AG04449 (cell line): ENCODE data around the gene RHBDF2.

Source experiments
- CTCF ChIA-PET: fragments of 350-600 bp; formaldehyde crosslinking; extraction: SDS; loops from one replicate; lab custom pipeline; 2021; ENCODE audit warnings: antibody characterized with exemption; lab: Yijun Ruan, JAX
- POLR2A ChIA-PET: fragments of 400-600, 350-600 bp; formaldehyde crosslinking; extraction: SDS; loops from one replicate; lab custom pipeline; 2020; ENCODE audit warnings: antibody characterized with exemption, inconsistent platforms; lab: Yijun Ruan, JAX
- DNase-seq: peaks from one replicate; pipeline ENCODE4 v3.0.0-alpha.2; 2010; ENCODE audit warnings: low read depth, low spot score
- H3K4me3 ChIP-seq: 2 replicates; pipeline ENCODE4 v1.5.1; 2011; ENCODE audit warnings: low read depth, mild to moderate bottlenecking, control low read depth, low read length
- TF ChIP-seq, protein P1 (sequence below): IDR thresholded peaks from one replicate; pipeline ENCODE4 v1.5.1; 2011; ENCODE audit warnings: mild to moderate bottlenecking, moderate library complexity, low read length, control low read depth, inconsistent platforms; ENCODE audit not compliant: insufficient read depth; ENCODE audit errors: missing control alignments

The RHBDF2 gene

DNA sequence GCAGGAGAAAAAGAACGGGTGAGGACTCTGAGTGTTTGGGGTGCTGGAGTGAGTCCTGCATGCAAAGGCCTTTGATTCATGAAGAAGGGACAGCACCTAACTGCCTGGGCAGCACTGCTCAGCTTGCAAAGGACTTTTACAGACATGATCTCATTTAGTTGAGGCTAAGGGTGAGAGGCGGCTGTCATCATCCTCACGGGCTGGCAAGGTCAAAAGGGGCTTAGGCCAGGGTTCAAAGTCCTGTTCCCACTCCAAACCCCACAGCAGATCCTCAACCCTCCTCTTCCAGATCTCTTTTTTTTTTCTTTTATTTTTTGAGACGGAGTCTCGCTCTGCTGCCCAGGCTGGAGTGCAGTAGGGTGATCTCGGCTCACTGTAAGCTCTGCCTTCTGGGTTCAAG is 4.8 kb downstream of the RHBDF2 start:
- POLR2A ChIA-PET, result no interaction called here
- no peak overlapping the region for H3K4me3 ChIP-seq
- DNase-seq, result no peak
- TF ChIP-seq, protein P1, sequence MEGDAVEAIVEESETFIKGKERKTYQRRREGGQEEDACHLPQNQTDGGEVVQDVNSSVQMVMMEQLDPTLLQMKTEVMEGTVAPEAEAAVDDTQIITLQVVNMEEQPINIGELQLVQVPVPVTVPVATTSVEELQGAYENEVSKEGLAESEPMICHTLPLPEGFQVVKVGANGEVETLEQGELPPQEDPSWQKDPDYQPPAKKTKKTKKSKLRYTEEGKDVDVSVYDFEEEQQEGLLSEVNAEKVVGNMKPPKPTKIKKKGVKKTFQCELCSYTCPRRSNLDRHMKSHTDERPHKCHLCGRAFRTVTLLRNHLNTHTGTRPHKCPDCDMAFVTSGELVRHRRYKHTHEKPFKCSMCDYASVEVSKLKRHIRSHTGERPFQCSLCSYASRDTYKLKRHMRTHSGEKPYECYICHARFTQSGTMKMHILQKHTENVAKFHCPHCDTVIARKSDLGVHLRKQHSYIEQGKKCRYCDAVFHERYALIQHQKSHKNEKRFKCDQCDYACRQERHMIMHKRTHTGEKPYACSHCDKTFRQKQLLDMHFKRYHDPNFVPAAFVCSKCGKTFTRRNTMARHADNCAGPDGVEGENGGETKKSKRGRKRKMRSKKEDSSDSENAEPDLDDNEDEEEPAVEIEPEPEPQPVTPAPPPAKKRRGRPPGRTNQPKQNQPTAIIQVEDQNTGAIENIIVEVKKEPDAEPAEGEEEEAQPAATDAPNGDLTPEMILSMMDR, result no peak
- CTCF ChIA-PET, result interaction anchor here (0.8 to 34.2 kb wide), 3 partner anchors 11 to 32 kb away, joined by 3 to 1209 read pairs (median 13); partner anchors contain the start of genes AANAT and UBE2O

DNA sequence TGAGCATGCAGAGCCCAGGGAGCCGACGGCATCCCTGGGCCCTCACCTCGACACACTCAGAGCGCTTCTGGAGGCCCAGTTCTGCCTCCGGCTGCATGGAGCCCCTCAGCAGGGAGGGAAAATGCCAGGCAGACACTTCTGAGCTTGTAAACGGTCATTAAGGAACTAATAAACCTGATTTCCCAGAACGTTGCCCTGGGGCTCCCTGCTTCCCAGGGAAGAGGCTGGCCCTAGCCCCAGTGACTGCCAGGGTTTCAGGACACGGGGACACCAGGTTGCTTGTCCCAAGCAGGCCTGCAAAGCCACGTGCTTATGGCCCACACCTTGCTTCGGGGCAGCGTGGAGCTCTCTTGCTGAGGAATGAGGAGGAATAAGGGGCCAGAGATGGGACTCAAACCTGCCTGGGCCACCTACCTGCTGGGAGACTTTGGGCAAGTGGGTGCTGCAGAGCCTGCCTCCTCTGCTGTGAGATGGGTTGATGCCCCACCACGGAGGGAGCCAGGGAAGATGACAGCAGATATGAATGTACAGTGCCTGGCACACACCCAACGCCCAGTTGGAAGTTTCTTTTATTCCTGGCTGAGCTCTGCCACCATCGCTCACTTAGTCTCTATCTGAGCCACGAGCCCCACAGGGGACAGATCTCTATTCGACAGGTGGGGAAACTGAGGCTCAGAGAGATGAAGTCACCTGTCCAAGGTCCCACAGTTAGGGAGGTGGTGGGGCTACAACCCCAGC is 5.4 kb downstream of the RHBDF2 start:
- POLR2A ChIA-PET, result no interaction called here
- no peak overlapping the region for H3K4me3 ChIP-seq
- CTCF ChIA-PET, result interaction anchor here (0.8 to 34.2 kb wide), 4 partner anchors 11 to 31 kb away, joined by 3 to 1209 read pairs (median 3); partner anchors contain the start of genes AANAT and UBE2O
- TF ChIP-seq, protein P1, result no peak
- no peak for DNase-seq

DNA sequence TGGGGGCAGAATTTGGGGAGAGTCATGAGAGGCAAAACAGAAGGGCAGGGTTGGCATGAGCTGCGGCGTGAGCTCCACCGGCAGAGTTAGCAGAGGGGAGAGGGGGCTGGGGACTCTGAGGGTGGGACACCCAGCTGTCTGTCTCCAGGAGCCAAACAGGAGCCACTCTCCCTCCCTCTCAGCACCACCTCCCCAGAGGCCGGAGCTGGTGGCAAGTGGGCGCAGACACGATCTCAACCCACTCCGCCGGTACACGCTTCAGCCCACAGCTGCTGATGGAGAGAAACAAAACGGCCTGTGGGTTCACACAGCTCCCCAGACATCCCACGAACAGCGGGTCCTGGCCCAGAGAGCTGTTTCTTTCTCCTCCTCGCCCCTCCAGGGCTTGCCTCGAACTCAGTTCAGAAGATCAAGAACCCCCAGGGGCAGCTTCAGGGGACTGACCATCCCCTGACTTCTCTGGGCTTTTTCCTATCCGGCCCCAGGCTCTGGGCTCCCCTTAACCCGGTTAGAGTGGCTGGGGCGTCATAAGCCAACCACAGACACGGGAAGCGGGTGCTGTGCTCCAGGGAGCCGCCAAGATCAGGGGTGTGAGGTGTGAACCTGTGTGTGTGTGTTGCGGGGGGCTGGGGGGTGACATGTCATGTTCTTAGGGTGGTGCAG is 7.6 kb downstream of the RHBDF2 start:
- TF ChIP-seq, protein P1, result no peak
- ChIA-PET CTCF (interaction anchor here (0.9 to 34.2 kb wide), 5 partner anchors 10 to 29 kb away, joined by 3 to 1209 read pairs (median 8); partner anchors contain the start of genes AANAT and UBE2O), POLR2A (interaction anchor here (0.7 to 1.0 kb wide), 2 partner anchors 8 to 16 kb away, joined by 3 to 4 read pairs; partner anchors contain the start of gene RHBDF2)
- H3K4me3 ChIP-seq, result no peak overlapping the region
- DNase-seq, result no peak

DNA sequence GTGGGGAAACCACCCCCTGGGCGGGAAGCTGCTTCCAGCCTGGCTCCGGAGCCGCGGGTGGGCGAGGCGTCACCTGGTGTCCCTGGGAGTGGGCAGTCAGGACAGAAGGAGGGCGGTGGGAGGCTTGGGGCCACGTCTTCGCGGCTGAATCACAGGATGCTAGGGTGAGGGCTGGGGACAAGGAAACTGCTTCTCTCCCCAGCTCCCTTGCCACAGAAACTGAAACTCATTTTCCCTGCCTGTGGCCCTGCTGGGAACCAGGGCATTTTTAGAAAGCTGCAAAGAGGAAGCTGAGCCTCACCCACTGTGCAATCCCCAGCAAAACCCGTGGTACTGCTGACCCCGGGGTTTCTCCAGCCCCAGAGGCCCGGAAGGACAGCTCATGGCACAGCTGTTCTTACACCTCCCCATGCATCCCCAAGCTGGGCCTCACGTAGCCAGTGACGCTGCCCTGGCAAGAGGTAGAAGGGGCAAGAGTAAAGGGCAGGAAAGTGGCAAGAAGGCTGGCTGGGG is 8.2 kb downstream of the RHBDF2 start:
- TF ChIP-seq, protein P1, result no peak
- H3K4me3 ChIP-seq, result peak overlapping the region; percentile 12; the same call in 1 of the 2 replicates
- ChIA-PET CTCF (interaction anchor here (0.9 to 34.2 kb wide), 4 partner anchors 10 to 29 kb away, joined by 3 to 1209 read pairs (median 28); partner anchors contain the start of genes AANAT and UBE2O), POLR2A (interaction anchor here (0.7 to 1.0 kb wide), 2 partner anchors 9 to 16 kb away, joined by 3 to 4 read pairs; partner anchors contain the start of gene RHBDF2)
- DNase-seq, result no peak

DNA sequence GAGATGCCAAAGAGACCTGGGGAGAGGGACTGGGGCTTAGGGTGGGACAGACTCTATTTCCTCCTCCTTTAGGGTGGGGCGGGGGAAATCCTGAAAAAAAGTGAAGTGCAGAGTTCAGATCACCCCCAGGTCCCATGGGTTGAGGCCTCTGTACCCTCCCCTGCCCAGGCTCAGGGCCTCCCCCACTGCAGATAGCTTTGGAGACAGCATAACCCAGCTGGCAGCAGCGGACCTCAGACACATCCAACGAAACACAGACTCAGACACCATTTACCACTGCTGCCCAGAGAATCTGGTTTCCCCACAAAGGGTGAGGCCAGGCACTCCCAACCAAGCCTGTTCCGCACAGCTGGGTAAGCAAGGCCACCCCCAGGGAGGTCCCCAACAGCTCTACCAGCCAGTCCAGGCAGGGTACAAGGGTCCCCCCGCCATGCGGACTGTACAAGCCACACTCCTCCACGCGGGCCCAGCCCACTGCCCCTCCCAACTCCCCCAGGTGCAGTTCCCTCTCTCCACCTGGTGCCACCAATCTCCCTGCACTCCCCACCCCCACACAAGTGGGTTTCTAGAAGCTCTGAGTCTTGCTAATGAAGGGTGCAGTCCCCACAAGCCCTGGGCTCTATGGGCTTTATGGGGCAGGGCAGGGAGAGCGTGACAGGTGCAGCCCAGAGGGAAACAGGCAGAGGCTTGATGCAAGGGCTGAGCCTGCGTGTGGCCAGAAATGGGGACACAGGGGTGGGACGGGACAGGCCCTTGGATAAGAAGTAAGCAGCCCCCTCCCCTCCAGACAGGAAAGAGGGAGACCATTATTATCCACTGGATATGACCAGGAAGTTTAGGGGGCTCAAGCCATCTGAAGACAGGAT is 8.9 kb downstream of the RHBDF2 start:
- ChIA-PET POLR2A (interaction anchor here (0.7 to 1.0 kb wide), 2 partner anchors 9 to 15 kb away, joined by 3 to 4 read pairs; partner anchors contain the start of gene RHBDF2), CTCF (interaction anchor here (0.9 to 34.2 kb wide), 5 partner anchors 8 to 28 kb away, joined by 3 to 1209 read pairs (median 8); partner anchors contain the start of genes AANAT and UBE2O)
- no peak overlapping the region for H3K4me3 ChIP-seq
- TF ChIP-seq, protein P1, result no peak
- DNase-seq, result no peak
